SK-N-SH treated with all-trans-retinoic acid at 6 μM for 48 hours (cell line): ENCODE results near the gene CCDC159.

Source experiments
- BACH2 ChIP-seq: fragments of 250-450 bp; sonication (Bioruptor Pico); IDR thresholded peaks from 2 replicates; pipeline ENCODE4 v1.9.0; 2021; ENCODE audit warnings: mild to moderate bottlenecking, borderline replicate concordance
- CREB5 ChIP-seq: fragments of 250-450 bp; sonication (Bioruptor Pico); IDR thresholded peaks from 2 replicates; pipeline ENCODE4 v1.5.1; 2020; ENCODE audit warnings: low read depth, mild to moderate bottlenecking, moderate library complexity
- OSR1 ChIP-seq: fragments of 250-450 bp; sonication (Bioruptor Pico); IDR thresholded peaks from 2 replicates; pipeline ENCODE4 v1.8.0; 2022; ENCODE audit warnings: moderate library complexity, mild to moderate bottlenecking, inconsistent platforms
- PATZ1 ChIP-seq: fragments of 250-450 bp; sonication (Bioruptor Pico); IDR thresholded peaks from 2 replicates; pipeline ENCODE4 v1.8.0; 2020; ENCODE audit warnings: mild to moderate bottlenecking, moderate library complexity, borderline replicate concordance
- RARB ChIP-seq: fragments of 250-450 bp; sonication (Bioruptor Pico); IDR thresholded peaks from 2 replicates; pipeline ENCODE4 v1.8.0; 2021; ENCODE audit warnings: mild to moderate bottlenecking, moderate library complexity
- TCF4 ChIP-seq: fragments of 250-450 bp; sonication (Bioruptor Pico); IDR thresholded peaks from 2 replicates; pipeline ENCODE4 v1.8.0; 2021; ENCODE audit warnings: mild to moderate bottlenecking, moderate library complexity, borderline replicate concordance
- ZC3H10 ChIP-seq: fragments of 250-450 bp; sonication (Bioruptor Pico); IDR thresholded peaks from 2 replicates; pipeline ENCODE4 v1.5.1; 2021; ENCODE audit warnings: mild to moderate bottlenecking, moderate library complexity
- ZFP30 ChIP-seq: fragments of 450-650 bp; formaldehyde crosslinking; IDR thresholded peaks from 2 replicates; pipeline ENCODE4 v1.5.0; 2022; ENCODE audit warnings: mild to moderate bottlenecking, moderate library complexity
- ZNF565 ChIP-seq: fragments of 450-650 bp; formaldehyde crosslinking; conservative IDR thresholded peaks from 2 replicates; pipeline ENCODE4 v1.5.0; 2020; ENCODE audit warnings: low read depth, mild to moderate bottlenecking, moderate library complexity
- ZNF70 ChIP-seq: fragments of 450-650 bp; formaldehyde crosslinking; IDR thresholded peaks from 2 replicates; pipeline ENCODE4 v1.5.0; 2020; ENCODE audit warnings: mild to moderate bottlenecking, moderate library complexity
- ZNF8 ChIP-seq: fragments of 450-650 bp; formaldehyde crosslinking; IDR thresholded peaks from 2 replicates; pipeline ENCODE4 v1.5.0; 2020; ENCODE audit warnings: mild to moderate bottlenecking, moderate library complexity
- TF ChIP-seq, protein P1 (sequence below): fragments of 250-450 bp; sonication (Bioruptor Pico); IDR thresholded peaks from 2 replicates; pipeline ENCODE4 v1.8.0; 2021; ENCODE audit warnings: low read depth, mild to moderate bottlenecking, moderate library complexity, borderline replicate concordance

DNA sequence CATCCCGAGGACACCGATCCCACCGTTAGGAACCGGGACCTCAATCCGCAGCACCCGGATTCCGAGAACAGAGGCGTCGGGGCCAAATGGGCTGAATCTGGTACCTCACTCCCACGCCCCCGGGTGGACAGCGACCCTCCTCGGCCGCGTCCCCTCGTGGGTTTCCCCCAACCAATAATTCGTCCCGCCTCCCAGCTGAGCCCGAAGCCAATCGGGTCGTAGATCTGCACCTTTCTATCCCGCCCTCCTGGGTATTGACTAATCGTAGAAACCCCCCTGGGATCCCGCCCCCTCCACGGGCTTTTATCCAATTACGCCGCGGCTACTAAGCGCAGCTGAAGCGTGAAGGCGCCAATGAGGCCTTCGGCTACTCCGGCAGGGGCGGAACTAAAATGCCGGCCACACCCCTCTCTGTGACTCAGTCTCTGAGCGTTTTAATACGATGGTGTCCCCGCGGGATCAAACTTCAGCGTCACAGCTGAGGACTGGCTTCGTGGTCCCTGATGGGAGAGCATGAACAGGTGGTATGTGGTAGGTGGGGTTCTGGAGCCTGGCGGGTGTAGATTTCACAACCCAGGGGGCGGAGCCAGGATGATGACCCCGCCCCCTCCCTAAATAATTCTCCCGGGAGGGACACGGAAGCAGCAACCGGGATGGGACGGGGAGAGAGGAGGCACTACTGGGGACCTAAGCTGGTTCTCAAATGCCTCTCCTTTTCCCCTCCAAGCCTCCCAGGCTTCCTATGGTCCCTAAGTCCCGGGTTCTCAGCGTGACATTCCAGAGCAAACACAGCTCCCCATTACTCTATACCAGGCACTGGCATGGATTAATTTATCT lies at the start of gene CCDC159, which contains the start of gene TMEM205:
- TF ChIP-seq, protein P1, sequence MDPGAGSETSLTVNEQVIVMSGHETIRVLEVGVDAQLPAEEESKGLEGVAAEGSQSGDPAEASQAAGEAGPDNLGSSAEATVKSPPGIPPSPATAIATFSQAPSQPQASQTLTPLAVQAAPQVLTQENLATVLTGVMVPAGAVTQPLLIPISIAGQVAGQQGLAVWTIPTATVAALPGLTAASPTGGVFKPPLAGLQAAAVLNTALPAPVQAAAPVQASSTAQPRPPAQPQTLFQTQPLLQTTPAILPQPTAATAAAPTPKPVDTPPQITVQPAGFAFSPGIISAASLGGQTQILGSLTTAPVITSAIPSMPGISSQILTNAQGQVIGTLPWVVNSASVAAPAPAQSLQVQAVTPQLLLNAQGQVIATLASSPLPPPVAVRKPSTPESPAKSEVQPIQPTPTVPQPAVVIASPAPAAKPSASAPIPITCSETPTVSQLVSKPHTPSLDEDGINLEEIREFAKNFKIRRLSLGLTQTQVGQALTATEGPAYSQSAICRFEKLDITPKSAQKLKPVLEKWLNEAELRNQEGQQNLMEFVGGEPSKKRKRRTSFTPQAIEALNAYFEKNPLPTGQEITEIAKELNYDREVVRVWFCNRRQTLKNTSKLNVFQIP (CRISPR knock-in tag), result no peak
- TF ChIP-seq RARB (CRISPR knock-in tag) (no peak), ZNF70 (CRISPR knock-in tag) (no peak), CREB5 (CRISPR knock-in tag) (no peak), BACH2 (no peak), OSR1 (CRISPR knock-in tag) (no peak), PATZ1 (CRISPR knock-in tag) (no peak), ZFP30 (CRISPR knock-in tag) (no peak), ZC3H10 (no peak), ZNF8 (no peak), ZNF565 (CRISPR knock-in tag) (no peak), TCF4 (CRISPR knock-in tag) (no peak)
